ENCODE measurements around the gene NOS1AP.
A peak's percentile ranks its signal among the peaks of the same experiment; 100 is the strongest.
"Not testable (repeated sequence)": the region's sequence is repeated elsewhere in the genome, so short reads cannot be mapped to it uniquely, and the experiment has no call there.

Gene NOS1AP

GRCh38 chr1:162077648-162078299 is 8.3 kb downstream of the NOS1AP start:
- H3K4me3 ChIP-seq (ENCODE audit: low read depth in 1 of 2, low read length in 2 of 2), result no peak overlapping the region
- H3K27me3 ChIP-seq (ENCODE audit: control insufficient read depth in 1 of 2, insufficient read depth in 2 of 2, low read length in 2 of 2), result no peaks in the 10 kb centered on the region
- H3K9me3 ChIP-seq (ENCODE audit: low read length), result no peaks in the 10 kb centered on the region
- no peaks in the 10 kb centered on the region for H3K36me3 ChIP-seq (ENCODE audit: insufficient read depth, low read length)
- no peak overlapping the region for H3K9ac ChIP-seq (ENCODE audit: low read length)
- peaks cover 17% of the 10 kb centered on the region for H3K4me1 ChIP-seq (ENCODE audit: insufficient read depth, low read length)
- no peak overlapping the region for H3K27ac ChIP-seq (ENCODE audit: low read depth, low read length)

- Histone ChIP-seq H3K4me3 (ENCODE audit: low read depth in 1 of 2, low read length in 2 of 2) (no peak overlapping the region), H3K9ac (ENCODE audit: low read length) (no peak overlapping the region), H3K27me3 (ENCODE audit: control insufficient read depth in 1 of 2, insufficient read depth in 2 of 2, low read length in 2 of 2) (no peaks in the 10 kb centered on the region), H3K27ac (ENCODE audit: low read depth, low read length) (no peak overlapping the region), H3K4me1 (ENCODE audit: insufficient read depth, low read length) (peaks cover 17% of the 10 kb centered on the region), H3K9me3 (ENCODE audit: low read length) (no peaks in the 10 kb centered on the region), H3K36me3 (ENCODE audit: insufficient read depth, low read length) (no peaks in the 10 kb centered on the region)
These were observed 9.5 kb downstream of the NOS1AP start for GRCh38 chr1:162079030-162079429.

GRCh38 chr1:162080472-162081015 is 11.1 kb downstream of the NOS1AP start:
- Histone ChIP-seq H3K4me1 (ENCODE audit: insufficient read depth, low read length) (peaks cover 17% of the 10 kb centered on the region), H3K27me3 (ENCODE audit: control insufficient read depth in 1 of 2, insufficient read depth in 2 of 2, low read length in 2 of 2) (no peaks in the 10 kb centered on the region), H3K4me3 (ENCODE audit: low read depth in 1 of 2, low read length in 2 of 2) (no peak overlapping the region), H3K9ac (ENCODE audit: low read length) (no peak overlapping the region), H3K36me3 (ENCODE audit: insufficient read depth, low read length) (no peaks in the 10 kb centered on the region), H3K27ac (ENCODE audit: low read depth, low read length) (peak overlapping the region; percentile 38), H3K9me3 (ENCODE audit: low read length) (no peaks in the 10 kb centered on the region)

- Histone ChIP-seq H3K4me3 (ENCODE audit: low read depth in 1 of 2, low read length in 2 of 2) (no peak overlapping the region), H3K9me3 (ENCODE audit: low read length) (no peaks in the 10 kb centered on the region), H3K9ac (ENCODE audit: low read length) (no peak overlapping the region), H3K36me3 (ENCODE audit: insufficient read depth, low read length) (no peaks in the 10 kb centered on the region), H3K4me1 (ENCODE audit: insufficient read depth, low read length) (peaks cover 17% of the 10 kb centered on the region), H3K27me3 (ENCODE audit: control insufficient read depth in 1 of 2, insufficient read depth in 2 of 2, low read length in 2 of 2) (no peaks in the 10 kb centered on the region), H3K27ac (ENCODE audit: low read depth, low read length) (no peak overlapping the region)
These were observed 11.8 kb downstream of the NOS1AP start for GRCh38 chr1:162081316-162081715.

GRCh38 chr1:162082080-162082479 is 12.6 kb downstream of the NOS1AP start:
- H3K9ac ChIP-seq (ENCODE audit: low read length); H3K4me3 ChIP-seq (ENCODE audit: low read depth in 1 of 2, low read length in 2 of 2); H3K9me3 ChIP-seq (ENCODE audit: low read length); H3K27me3 ChIP-seq (ENCODE audit: control insufficient read depth in 1 of 2, insufficient read depth in 2 of 2, low read length in 2 of 2); H3K36me3 ChIP-seq (ENCODE audit: insufficient read depth, low read length); H3K27ac ChIP-seq (ENCODE audit: low read depth, low read length): not testable (repeated sequence)
- H3K4me1 ChIP-seq (ENCODE audit: insufficient read depth, low read length), result peaks cover 20% of the 10 kb centered on the region

- Histone ChIP-seq H3K9me3 (ENCODE audit: low read length) (no peaks in the 10 kb centered on the region), H3K4me3 (ENCODE audit: low read depth in 1 of 2, low read length in 2 of 2) (no peak overlapping the region), H3K27me3 (ENCODE audit: control insufficient read depth in 1 of 2, insufficient read depth in 2 of 2, low read length in 2 of 2) (no peaks in the 10 kb centered on the region), H3K27ac (ENCODE audit: low read depth, low read length) (no peak overlapping the region), H3K36me3 (ENCODE audit: insufficient read depth, low read length) (no peaks in the 10 kb centered on the region), H3K4me1 (ENCODE audit: insufficient read depth, low read length) (peaks cover 29% of the 10 kb centered on the region), H3K9ac (ENCODE audit: low read length) (no peak overlapping the region)
These were observed 13.8 kb downstream of the NOS1AP start for GRCh38 chr1:162083273-162083672.

GRCh38 chr1:162085991-162086390 is 16.5 kb downstream of the NOS1AP start:
- no peaks in the 10 kb centered on the region for H3K36me3 ChIP-seq (ENCODE audit: insufficient read depth, low read length)
- H3K9me3 ChIP-seq (ENCODE audit: low read length), result no peaks in the 10 kb centered on the region
- H3K27ac ChIP-seq (ENCODE audit: low read depth, low read length), result no peak overlapping the region
- no peak overlapping the region for H3K4me3 ChIP-seq (ENCODE audit: low read depth in 1 of 2, low read length in 2 of 2)
- no peak overlapping the region for H3K9ac ChIP-seq (ENCODE audit: low read length)
- no peaks in the 10 kb centered on the region for H3K27me3 ChIP-seq (ENCODE audit: control insufficient read depth in 1 of 2, insufficient read depth in 2 of 2, low read length in 2 of 2)
- peaks cover 16% of the 10 kb centered on the region for H3K4me1 ChIP-seq (ENCODE audit: insufficient read depth, low read length)

- H3K9me3 ChIP-seq (ENCODE audit: low read length), result no peaks in the 10 kb centered on the region
- no peak overlapping the region for H3K27ac ChIP-seq (ENCODE audit: low read depth, low read length)
These were observed 17.6 kb downstream of the NOS1AP start for GRCh38 chr1:162087111-162087510.

GRCh38 chr1:162087574-162087973 is 18.1 kb downstream of the NOS1AP start:
- Histone ChIP-seq H3K27me3 (ENCODE audit: control insufficient read depth in 1 of 2, insufficient read depth in 2 of 2, low read length in 2 of 2) (no peaks in the 10 kb centered on the region), H3K9me3 (ENCODE audit: low read length) (no peaks in the 10 kb centered on the region), H3K36me3 (ENCODE audit: insufficient read depth, low read length) (no peaks in the 10 kb centered on the region), H3K9ac (ENCODE audit: low read length) (no peak overlapping the region), H3K4me1 (ENCODE audit: insufficient read depth, low read length) (peaks cover 27% of the 10 kb centered on the region), H3K27ac (ENCODE audit: low read depth, low read length) (no peak overlapping the region), H3K4me3 (ENCODE audit: low read depth in 1 of 2, low read length in 2 of 2) (no peak overlapping the region)

More at GRCh38 chr1:162087111-162087510, 17.6 kb downstream of the NOS1AP start:
- no peaks in the 10 kb centered on the region for H3K36me3 ChIP-seq (ENCODE audit: insufficient read depth, low read length)
- H3K4me3 ChIP-seq (ENCODE audit: low read depth in 1 of 2, low read length in 2 of 2), result no peak overlapping the region
- peaks cover 23% of the 10 kb centered on the region for H3K4me1 ChIP-seq (ENCODE audit: insufficient read depth, low read length)
- H3K27me3 ChIP-seq (ENCODE audit: control insufficient read depth in 1 of 2, insufficient read depth in 2 of 2, low read length in 2 of 2), result no peaks in the 10 kb centered on the region
- no peak overlapping the region for H3K9ac ChIP-seq (ENCODE audit: low read length)

GRCh38 chr1:162088281-162088969 is 18.9 kb downstream of the NOS1AP start:
- peaks cover 30% of the 10 kb centered on the region for H3K4me1 ChIP-seq (ENCODE audit: insufficient read depth, low read length)
- no peaks in the 10 kb centered on the region for H3K27me3 ChIP-seq (ENCODE audit: control insufficient read depth in 1 of 2, insufficient read depth in 2 of 2, low read length in 2 of 2)
- H3K36me3 ChIP-seq (ENCODE audit: insufficient read depth, low read length), result no peaks in the 10 kb centered on the region
- H3K4me3 ChIP-seq (ENCODE audit: low read depth in 1 of 2, low read length in 2 of 2), result no peak overlapping the region
- no peak overlapping the region for H3K9ac ChIP-seq (ENCODE audit: low read length)
- no peaks in the 10 kb centered on the region for H3K9me3 ChIP-seq (ENCODE audit: low read length)
- H3K27ac ChIP-seq (ENCODE audit: low read depth, low read length), result no peak overlapping the region

- Histone ChIP-seq H3K36me3 (ENCODE audit: insufficient read depth, low read length) (no peaks in the 10 kb centered on the region), H3K9ac (ENCODE audit: low read length) (no peak overlapping the region), H3K4me1 (ENCODE audit: insufficient read depth, low read length) (peaks cover 30% of the 10 kb centered on the region), H3K9me3 (ENCODE audit: low read length) (no peaks in the 10 kb centered on the region), H3K27me3 (ENCODE audit: control insufficient read depth in 1 of 2, insufficient read depth in 2 of 2, low read length in 2 of 2) (no peaks in the 10 kb centered on the region), H3K27ac (ENCODE audit: low read depth, low read length) (no peak overlapping the region), H3K4me3 (ENCODE audit: low read depth in 1 of 2, low read length in 2 of 2) (no peak overlapping the region)
These were observed 20.3 kb downstream of the NOS1AP start for GRCh38 chr1:162089748-162090147.
